GM21723 (cell line): ENCODE results near the gene ATP8A2.

Source experiments
- ATAC-seq: cut with Tn5 transposase; IDR thresholded peaks from one replicate; pipeline ENCODE4 v1.9.1; 2021; ENCODE audit warnings: mild to moderate bottlenecking, moderate library complexity; ENCODE audit not compliant: unreplicated experiment

ATP8A2 gene

GRCh38 chr13:25844559-25845434 lies 473.0 kb downstream of the ATP8A2 start:
- no peak for ATAC-seq

- no peak for ATAC-seq
Observed at GRCh38 chr13:25846222-25846984, 474.6 kb downstream of the ATP8A2 start.

- peak; percentile 73 for ATAC-seq
Observed at GRCh38 chr13:25847145-25847544, 475.4 kb downstream of the ATP8A2 start.

GRCh38 chr13:25847635-25848626 lies 476.2 kb downstream of the ATP8A2 start:
- ATAC-seq: no peak

- no peak for ATAC-seq
Observed at GRCh38 chr13:25848812-25849745, 477.3 kb downstream of the ATP8A2 start.

GRCh38 chr13:25857830-25858229 lies 486.1 kb downstream of the ATP8A2 start:
- ATAC-seq: no peak

- no peak for ATAC-seq
Observed at GRCh38 chr13:25859528-25859927, 487.8 kb downstream of the ATP8A2 start.

GRCh38 chr13:25860265-25860664 lies 488.5 kb downstream of the ATP8A2 start:
- ATAC-seq: no peak

GRCh38 chr13:25860862-25861261 lies 489.1 kb downstream of the ATP8A2 start:
- ATAC-seq: no peak

- no peak for ATAC-seq
Observed at GRCh38 chr13:25862156-25862555, 490.4 kb downstream of the ATP8A2 start.

GRCh38 chr13:25864116-25864515 lies 492.3 kb downstream of the ATP8A2 start:
- ATAC-seq: no peak

GRCh38 chr13:25864936-25865335 lies 493.2 kb downstream of the ATP8A2 start:
- no peak for ATAC-seq

GRCh38 chr13:25865391-25865790 lies 493.6 kb downstream of the ATP8A2 start:
- ATAC-seq: no peak

- no peak for ATAC-seq
Observed at GRCh38 chr13:25867038-25867437, 495.3 kb downstream of the ATP8A2 start.

GRCh38 chr13:25868490-25868889 lies 496.7 kb downstream of the ATP8A2 start:
- no peak for ATAC-seq

- ATAC-seq: no peak
Observed at GRCh38 chr13:25869941-25870340, 498.2 kb downstream of the ATP8A2 start.

GRCh38 chr13:25871389-25872125 lies 499.8 kb downstream of the ATP8A2 start:
- ATAC-seq: no peak

- no peak for ATAC-seq
Observed at GRCh38 chr13:25872481-25873241, 500.9 kb downstream of the ATP8A2 start.
